HepG2 (cell line): ENCODE data around the gene UBTF. TPM values are rescaled to one million over a fixed set of nuclear protein-coding genes. Genes with fewer than 3 reads are reported as not detected.

Experiments used
- AKNA ChIP-seq: sonication (generic); formaldehyde crosslinking; IDR thresholded peaks from 2 replicates; pipeline ENCODE4 v1.4.0; 2020; ENCODE audit warnings: missing genetic modification reagents, borderline replicate concordance
- ATF3 ChIP-seq: sonication (generic); formaldehyde crosslinking; IDR thresholded peaks from 2 replicates; pipeline ENCODE4 v1.4.0; 2020; ENCODE audit warnings: missing genetic modification reagents
- ATF5 ChIP-seq: sonication (generic); formaldehyde crosslinking; IDR thresholded peaks from 2 replicates; pipeline ENCODE4 v1.4.0; 2020; ENCODE audit warnings: mild to moderate bottlenecking, low read depth, missing genetic modification reagents
- CENPT ChIP-seq: sonication (generic); formaldehyde crosslinking; IDR thresholded peaks from 2 replicates; pipeline ENCODE4 v1.8.0; 2022; ENCODE audit warnings: low read depth, mild to moderate bottlenecking, moderate library complexity, missing genetic modification reagents
- HMG20B ChIP-seq: conservative IDR thresholded peaks from 2 replicates; pipeline ENCODE4 v1.6.1; 2016; ENCODE audit warnings: missing genetic modification reagents, missing compliant biosample characterization
- RARA ChIP-seq: IDR thresholded peaks from 2 replicates; pipeline ENCODE4 v1.6.1; 2016; ENCODE audit warnings: missing genetic modification reagents, missing compliant biosample characterization
- SIN3B ChIP-seq: fragments of 150-350 bp; IDR thresholded peaks from 2 replicates; pipeline ENCODE4 v1.6.1; 2014; ENCODE audit warnings: low read length
- SNRNP70 ChIP-seq: fragments of 200-400 bp; formaldehyde crosslinking; IDR thresholded peaks from 2 replicates; pipeline ENCODE4 v1.6.1; 2017; ENCODE audit warnings: mild to moderate bottlenecking, low read depth, low read length, moderate library complexity
- STAT5B ChIP-seq: sonication (generic); formaldehyde crosslinking; IDR thresholded peaks from 2 replicates; pipeline ENCODE4 v1.4.0; 2020; ENCODE audit warnings: missing genetic modification reagents
- THAP11 ChIP-seq: IDR thresholded peaks from 2 replicates; pipeline ENCODE4 v1.6.1; 2016; ENCODE audit warnings: missing biosample characterization, missing genetic modification reagents
- YEATS2 ChIP-seq: sonication (generic); formaldehyde crosslinking; IDR thresholded peaks from 2 replicates; pipeline ENCODE4 v1.4.0; 2020; ENCODE audit warnings: missing genetic modification reagents, borderline replicate concordance
- ZHX2 ChIP-seq, 2 experiments: sonication (generic) in 1 of 2; formaldehyde crosslinking in 1 of 2; IDR thresholded peaks; 2 replicates each; pipeline versions ENCODE4 v1.6.1 to v1.9.0; 2014 to 2022; ENCODE audit warnings: antibody characterized with exemption in 1 of 2, borderline replicate concordance in 1 of 2, inconsistent platforms in 1 of 2, low read depth in 1 of 2, missing genetic modification reagents in 1 of 2
- ZNF329 ChIP-seq: sonication (generic); formaldehyde crosslinking; IDR thresholded peaks from 2 replicates; pipeline ENCODE4 v1.9.0; 2021; ENCODE audit warnings: low read depth, mild to moderate bottlenecking, missing genetic modification reagents
- polyA plus RNA-seq, 8 experiments: library from polyadenylated mRNA; depleted of rRNA in 3 of 8; stranded (reverse) in 7 of 8; unstranded in 1 of 8; fragments of >200 nt; fragmentation: Illumina TruSeq in 4 of 8; extraction: Trizol in 4 of 8; gene quantifications; 2 replicates each; pipeline versions ENCODE4 v1.2.1 to v1.2.3, GENCODE V29; 2011 to 2016; ENCODE audit warnings: low read depth in 4 of 8, missing spikeins in 1 of 8, mixed read lengths in 1 of 8; ENCODE audit not compliant: insufficient read depth in 1 of 8
- total RNA-seq, 5 experiments: library from RNA; depleted of rRNA; stranded (reverse); fragments of >200 nt; fragmentation: Illumina TruSeq; extraction: Trizol; gene quantifications; 2 replicates each; pipeline ENCODE4 v1.2.3, GENCODE V29; 2016; ENCODE audit warnings: low read depth in 1 of 5

The UBTF gene
- total and polyA plus RNA-seq, 2 of the 13 experiments (the other 11 are each of a cell fraction or from before 2014, with no cell fraction given): 15.2 to 60.9 TPM

GRCh38 chr17:44186307-44187130 lies 33.0 kb downstream of the UBTF start, which contains the start of gene TMUB2 (continued):
- TF ChIP-seq ATF5 (CRISPR knock-in tag): no peak; the same call in 1 of the 2 replicates
- peak; percentile 96 for TF ChIP-seq YEATS2
- no peak; the same call in 1 of the 2 replicates for TF ChIP-seq CENPT (CRISPR knock-in tag)
- peak; percentile 94 for TF ChIP-seq THAP11
- TF ChIP-seq ZNF329 (CRISPR knock-in tag): no peak; the same call in 1 of the 2 replicates
- TF ChIP-seq STAT5B (CRISPR knock-in tag): no peak
- no peak; the same call in 1 of the 2 replicates for TF ChIP-seq SIN3B
- TF ChIP-seq ZHX2 (IDR thresholded peaks at IDR 0.05; ENCODE audit: low read depth): peak; percentile 99
- TF ChIP-seq ZHX2 (CRISPR knock-in tag; IDR thresholded peaks at IDR 0.05; ENCODE audit: borderline replicate concordance): 0 out of 2 replicates have a peak, but pooled peaks have one; percentile 27
- no peak for TF ChIP-seq SNRNP70
- TF ChIP-seq RARA: 0 out of 2 replicates have a peak, but pooled peaks have one; percentile 4
- TF ChIP-seq AKNA (CRISPR knock-in tag): 0 out of 2 replicates have a peak, but pooled peaks have one; percentile 74
- 0 out of 2 replicates have a peak, but pooled peaks have one; percentile 8 for TF ChIP-seq ATF3 (CRISPR knock-in tag)
- no peak for TF ChIP-seq HMG20B
